Measurements from ENCODE around the gene DNAJC27.

DNA sequence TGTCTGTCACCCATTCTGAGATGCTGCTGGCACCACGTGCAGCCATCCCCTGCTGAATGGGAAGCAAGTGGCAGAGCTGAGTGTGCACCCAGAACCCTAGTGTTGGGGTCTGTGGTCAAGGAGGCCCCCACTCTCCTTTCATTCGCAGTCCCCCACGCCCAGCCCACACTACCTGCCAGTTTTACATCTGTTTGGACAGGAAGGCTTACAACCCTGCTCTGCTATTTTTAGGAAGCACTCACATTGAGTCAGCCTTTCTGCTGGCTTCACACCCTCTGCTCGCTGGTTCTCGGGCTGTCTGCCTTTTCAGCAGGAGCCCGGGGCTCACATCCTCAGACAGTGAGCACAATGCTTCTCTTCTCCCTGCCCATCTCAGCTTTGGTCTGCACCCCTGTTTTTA is 41.0 kb downstream of the DNAJC27 start:
- no peak for TF ChIP-seq MYNN (IDR thresholded peaks at IDR 0.05)
- TF ChIP-seq MYNN (CRISPR knock-in tag; IDR thresholded peaks at IDR 0.05) = no peak
- no peak for TF ChIP-seq TAF1 (IDR thresholded peaks at IDR 0.05; ENCODE audit: control insufficient read depth, extremely low read depth, insufficient read depth, low read length, severe bottlenecking)
- TF ChIP-seq, protein P1, sequence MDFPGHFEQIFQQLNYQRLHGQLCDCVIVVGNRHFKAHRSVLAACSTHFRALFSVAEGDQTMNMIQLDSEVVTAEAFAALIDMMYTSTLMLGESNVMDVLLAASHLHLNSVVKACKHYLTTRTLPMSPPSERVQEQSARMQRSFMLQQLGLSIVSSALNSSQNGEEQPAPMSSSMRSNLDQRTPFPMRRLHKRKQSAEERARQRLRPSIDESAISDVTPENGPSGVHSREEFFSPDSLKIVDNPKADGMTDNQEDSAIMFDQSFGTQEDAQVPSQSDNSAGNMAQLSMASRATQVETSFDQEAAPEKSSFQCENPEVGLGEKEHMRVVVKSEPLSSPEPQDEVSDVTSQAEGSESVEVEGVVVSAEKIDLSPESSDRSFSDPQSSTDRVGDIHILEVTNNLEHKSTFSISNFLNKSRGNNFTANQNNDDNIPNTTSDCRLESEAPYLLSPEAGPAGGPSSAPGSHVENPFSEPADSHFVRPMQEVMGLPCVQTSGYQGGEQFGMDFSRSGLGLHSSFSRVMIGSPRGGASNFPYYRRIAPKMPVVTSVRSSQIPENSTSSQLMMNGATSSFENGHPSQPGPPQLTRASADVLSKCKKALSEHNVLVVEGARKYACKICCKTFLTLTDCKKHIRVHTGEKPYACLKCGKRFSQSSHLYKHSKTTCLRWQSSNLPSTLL (IDR thresholded peaks at IDR 0.05) = no peak
- TF ChIP-seq ZNF384 (IDR thresholded peaks at IDR 0.05; ENCODE audit: low read depth, low read length) = no peak

All from K562 (cell line).